B cell (primary cell): ENCODE results near the gene SCN7A. TPM values are rescaled to one million over a fixed set of nuclear protein-coding genes. Genes with fewer than 3 reads are reported as not detected.

Experiments
- ATAC-seq: fragments of 200-7000 bp; cut with Tn5 transposase; one replicate; pipeline ENCODE4 v1.10.0; 2021; ENCODE audit warnings: low read depth, mild to moderate bottlenecking, moderate number of reproducible peaks, moderate library complexity
- CTCF ChIA-PET: fragments of 350-600 bp; sonication (Branson Sonifier 250); formaldehyde crosslinking; loops from one replicate; lab custom pipeline; 2021; ENCODE audit warnings: antibody characterized with exemption, inconsistent platforms; lab: Charles Lee
- POLR2A ChIA-PET: fragments of 350-600 bp; sonication (Branson Sonifier 250); formaldehyde crosslinking; loops from one replicate; lab custom pipeline; 2021; ENCODE audit warnings: antibody characterized with exemption; lab: Charles Lee
- DNase-seq: peaks from one replicate; pipeline ENCODE4 v3.0.0; 2013
- H2AFZ ChIP-seq: 2 replicates; pipeline ENCODE4 v1.6.1; 2012; ENCODE audit warnings: mild to moderate bottlenecking, low read depth, low read length; ENCODE audit not compliant: insufficient read depth, poor library complexity, severe bottlenecking
- H3K27ac ChIP-seq, 2 donors: 1 replicate in 1 of 2; 2 replicates in 1 of 2; pipeline ENCODE4 v1.5.1; 2012 to 2013; ENCODE audit warnings: low read length in 2 of 2, mild to moderate bottlenecking in 2 of 2, moderate library complexity in 1 of 2
- H3K27me3 ChIP-seq, 4 experiments: fragments of 200-600 bp in 1 of 4; sonication (generic) in 1 of 4; replicated peaks in 1 of 4; 1 replicate in 2 of 4; 2 replicates in 2 of 4; pipeline versions ENCODE4 v1.6.1 to v1.7.0; 2013 to 2016; ENCODE audit warnings: low read length in 3 of 4, mild to moderate bottlenecking in 2 of 4, mixed read lengths in 1 of 4, moderate library complexity in 1 of 4; ENCODE audit not compliant: insufficient read depth in 4 of 4, control insufficient read depth in 3 of 4; ENCODE audit errors: control extremely low read depth in 1 of 4
- H3K36me3 ChIP-seq, 2 experiments: replicated peaks in 1 of 2; 1 replicate in 1 of 2; 2 replicates in 1 of 2; pipeline versions ENCODE4 v1.6.1 to v1.7.1; 2013; ENCODE audit warnings: low read length in 1 of 2; ENCODE audit not compliant: insufficient read depth in 2 of 2, control insufficient read depth in 1 of 2; ENCODE audit errors: control extremely low read depth in 1 of 2, extremely low read depth in 1 of 2
- H3K4me1 ChIP-seq, 2 donors: fragments of 200-600 bp in 1 of 2; sonication (generic) in 1 of 2; 1 replicate in 1 of 2; 2 replicates in 1 of 2; pipeline versions ENCODE4 v1.5.1 to v1.6.1; 2013 to 2017; ENCODE audit warnings: low read length in 2 of 2; ENCODE audit not compliant: control insufficient read depth in 2 of 2, insufficient read depth in 2 of 2
- H3K4me2 ChIP-seq: replicated peaks from 2 replicates; pipeline ENCODE3; 2012; ENCODE audit warnings: mild to moderate bottlenecking, low read depth, low read length; ENCODE audit not compliant: poor library complexity, severe bottlenecking
- H3K4me3 ChIP-seq, 5 experiments: fragments of 200-600 bp in 1 of 5; sonication (generic) in 1 of 5; 1 replicate in 3 of 5; 2 replicates in 2 of 5; pipeline versions ENCODE4 v1.5.1 to v1.7.0; 2011 to 2016; ENCODE audit warnings: low read length in 4 of 5, mild to moderate bottlenecking in 4 of 5, low read depth in 2 of 5, control low read depth in 1 of 5, moderate library complexity in 1 of 5; ENCODE audit not compliant: insufficient read depth in 1 of 5; ENCODE audit errors: control extremely low read depth in 1 of 5, extremely low read depth in 1 of 5
- H3K79me2 ChIP-seq: fragments of 200-600 bp; sonication (generic); one replicate; pipeline ENCODE4 v1.6.0; 2016; ENCODE audit warnings: low read length; ENCODE audit not compliant: control insufficient read depth, insufficient read depth
- H3K9ac ChIP-seq: fragments of 200-600 bp; sonication (generic); 2 replicates; pipeline ENCODE4 v1.6.1; 2017; ENCODE audit warnings: mild to moderate bottlenecking, low read length, moderate library complexity
- H3K9me3 ChIP-seq, 3 donors: one replicate each; pipeline versions ENCODE4 v1.6.1 to v1.7.1; 2013; ENCODE audit warnings: low read length in 2 of 3; ENCODE audit not compliant: control insufficient read depth in 2 of 3, insufficient read depth in 1 of 3; ENCODE audit errors: control extremely low read depth in 1 of 3
- H4K20me1 ChIP-seq: 2 replicates; pipeline ENCODE4 v1.6.0; 2012; ENCODE audit warnings: mild to moderate bottlenecking, low read length; ENCODE audit not compliant: insufficient read depth, control insufficient read depth, poor library complexity, severe bottlenecking
- H3K27ac Mint-ChIP-seq: one replicate; pipeline ENCODE4 v1.8.0; 2021; ENCODE audit warnings: mixed read lengths
- H3K27me3 Mint-ChIP-seq: one replicate; pipeline ENCODE4 v1.8.0; 2021; ENCODE audit warnings: mixed read lengths
- H3K4me1 Mint-ChIP-seq: one replicate; pipeline ENCODE4 v1.8.0; 2021; ENCODE audit warnings: mixed read lengths
- H3K4me3 Mint-ChIP-seq: one replicate; pipeline ENCODE4 v1.8.0; 2021; ENCODE audit warnings: mixed read lengths
- H3K9me3 Mint-ChIP-seq: one replicate; pipeline ENCODE4 v1.8.0; 2022; ENCODE audit warnings: mixed read lengths; ENCODE audit not compliant: insufficient read depth
- EZH2 ChIP-seq: IDR thresholded peaks from 2 replicates; pipeline ENCODE4 v1.6.1; 2012; ENCODE audit warnings: borderline replicate concordance, low read depth, mild to moderate bottlenecking, moderate library complexity, low read length; ENCODE audit not compliant: insufficient read depth, poor library complexity, severe bottlenecking
- WGBS: methylation state at CpG from one replicate; pipeline ENCODE4 v1.1.5; 2013; ENCODE audit warnings: missing lambda C conversion rate; ENCODE audit not compliant: insufficient coverage; 5-methylcytosine and 5-hydroxymethylcytosine counted together
- intact Hi-C: fragments of 100-400 bp; cut with micrococcal nuclease; formaldehyde crosslinking; loops from one replicate; pipeline ENCODE4 v1.10.0; 2022
- polyA plus RNA-seq: library from polyadenylated mRNA; depleted of rRNA; stranded (reverse); fragments of >200 nt; gene quantifications from 2 replicates; pipeline ENCODE4 v1.2.3, GENCODE V29; 2012
- total RNA-seq, 2 donors: library from RNA; stranded (reverse); fragments of 120-200 nt in 1 of 2; gene quantifications; 1 replicate in 1 of 2; 2 replicates in 1 of 2; pipeline versions ENCODE4 v1.2.3 to v1.2.4, GENCODE V29; 2013 to 2022
- TF ChIP-seq, protein P1 (sequence below): fragments of 200-600 bp; IDR thresholded peaks from one replicate; pipeline ENCODE4 v1.8.0; 2022; ENCODE audit warnings: antibody characterized with exemption, mild to moderate bottlenecking

SCN7A gene
- total and polyA plus RNA-seq, 2 donors (not counting 1 experiment from before 2014, with no cell fraction given): not detected

DNA sequence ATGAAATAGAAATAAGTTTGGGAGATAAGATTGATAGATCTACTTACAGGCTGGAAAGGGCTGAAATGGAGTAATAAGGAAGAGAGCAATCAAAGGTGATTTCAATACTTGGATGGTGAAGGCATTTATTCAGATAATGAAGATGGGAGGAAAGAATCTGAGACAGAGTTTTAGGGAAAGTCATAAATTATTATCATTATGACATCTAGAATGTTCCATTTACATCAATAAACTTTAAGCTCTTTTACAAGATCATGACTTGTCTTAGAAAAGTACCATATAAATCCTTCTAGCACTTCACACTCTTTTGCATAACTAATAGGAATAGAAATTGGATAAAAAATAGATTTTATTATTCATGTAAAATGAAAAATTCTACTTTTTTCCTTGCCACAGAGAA lies 120.5 kb downstream of the SCN7A start:
- Mint-ChIP-seq H3K4me3 (no peak overlapping the region), H3K27me3 (peaks cover 38% of the 10 kb centered on the region), H3K27ac (no peak overlapping the region), H3K4me1 (peaks cover 14% of the 10 kb centered on the region), H3K9me3 (no peaks in the 10 kb centered on the region)
- DNase-seq (no peak), ATAC-seq (no peak)
- H3K4me3 ChIP-seq: no peak overlapping the region
- H3K4me1 ChIP-seq: peaks cover 11 to 13% of the 10 kb centered on the region in 2 donors
- ChIA-PET POLR2A (no interaction called here), CTCF (no interaction called here)
- no peak overlapping the region for H3K9ac ChIP-seq
- no peaks in the 10 kb centered on the region for H3K79me2 ChIP-seq
- TF ChIP-seq, protein P1, sequence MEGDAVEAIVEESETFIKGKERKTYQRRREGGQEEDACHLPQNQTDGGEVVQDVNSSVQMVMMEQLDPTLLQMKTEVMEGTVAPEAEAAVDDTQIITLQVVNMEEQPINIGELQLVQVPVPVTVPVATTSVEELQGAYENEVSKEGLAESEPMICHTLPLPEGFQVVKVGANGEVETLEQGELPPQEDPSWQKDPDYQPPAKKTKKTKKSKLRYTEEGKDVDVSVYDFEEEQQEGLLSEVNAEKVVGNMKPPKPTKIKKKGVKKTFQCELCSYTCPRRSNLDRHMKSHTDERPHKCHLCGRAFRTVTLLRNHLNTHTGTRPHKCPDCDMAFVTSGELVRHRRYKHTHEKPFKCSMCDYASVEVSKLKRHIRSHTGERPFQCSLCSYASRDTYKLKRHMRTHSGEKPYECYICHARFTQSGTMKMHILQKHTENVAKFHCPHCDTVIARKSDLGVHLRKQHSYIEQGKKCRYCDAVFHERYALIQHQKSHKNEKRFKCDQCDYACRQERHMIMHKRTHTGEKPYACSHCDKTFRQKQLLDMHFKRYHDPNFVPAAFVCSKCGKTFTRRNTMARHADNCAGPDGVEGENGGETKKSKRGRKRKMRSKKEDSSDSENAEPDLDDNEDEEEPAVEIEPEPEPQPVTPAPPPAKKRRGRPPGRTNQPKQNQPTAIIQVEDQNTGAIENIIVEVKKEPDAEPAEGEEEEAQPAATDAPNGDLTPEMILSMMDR: no peak
- TF ChIP-seq EZH2: no peak
- intact Hi-C loops: no loop called here
- no peaks in the 10 kb centered on the region for H3K36me3 ChIP-seq
- no peak overlapping the region for H3K27ac ChIP-seq
- no peaks in the 10 kb centered on the region for H4K20me1 ChIP-seq
- no peak overlapping the region for H2AFZ ChIP-seq
- peaks cover 0 to 15% (median 4%) of the 10 kb centered on the region in 4 experiments for H3K27me3 ChIP-seq
- no peak overlapping the region for H3K4me2 ChIP-seq
- no peaks in the 10 kb centered on the region for H3K9me3 ChIP-seq

- H3K4me1 Mint-ChIP-seq: peaks cover 14% of the 10 kb centered on the region
- no peaks in the 10 kb centered on the region for H3K79me2 ChIP-seq
- intact Hi-C loops: no loop called here
- no peaks in the 10 kb centered on the region for H3K9me3 Mint-ChIP-seq
- H3K4me1 ChIP-seq: peaks cover 11 to 13% of the 10 kb centered on the region in 2 donors
- ChIA-PET POLR2A (no interaction called here), CTCF (no interaction called here)
- TF ChIP-seq EZH2: no peak
- TF ChIP-seq, protein P1: no peak
- H3K27ac ChIP-seq: no peak overlapping the region
- H3K27ac Mint-ChIP-seq: no peak overlapping the region
- no peak overlapping the region for H3K4me2 ChIP-seq
- peaks cover 36% of the 10 kb centered on the region for H3K27me3 Mint-ChIP-seq
- no peak overlapping the region for H3K9ac ChIP-seq
- WGBS: 49% methylated on average over 2 of the region's 2 CpGs
- no peak overlapping the region for H3K4me3 ChIP-seq
- H3K4me3 Mint-ChIP-seq: no peak overlapping the region
- DNase-seq (no peak), ATAC-seq (no peak)
- no peaks in the 10 kb centered on the region for H3K9me3 ChIP-seq
- H3K27me3 ChIP-seq: peaks cover 0 to 13% (median 4%) of the 10 kb centered on the region in 4 experiments
- no peaks in the 10 kb centered on the region for H3K36me3 ChIP-seq
- H4K20me1 ChIP-seq: no peaks in the 10 kb centered on the region
- no peak overlapping the region for H2AFZ ChIP-seq
Observed at GRCh38 chr2:166373105-166373504, 120.9 kb downstream of the SCN7A start.
